ENCODE results near the gene USP1.

DNA sequence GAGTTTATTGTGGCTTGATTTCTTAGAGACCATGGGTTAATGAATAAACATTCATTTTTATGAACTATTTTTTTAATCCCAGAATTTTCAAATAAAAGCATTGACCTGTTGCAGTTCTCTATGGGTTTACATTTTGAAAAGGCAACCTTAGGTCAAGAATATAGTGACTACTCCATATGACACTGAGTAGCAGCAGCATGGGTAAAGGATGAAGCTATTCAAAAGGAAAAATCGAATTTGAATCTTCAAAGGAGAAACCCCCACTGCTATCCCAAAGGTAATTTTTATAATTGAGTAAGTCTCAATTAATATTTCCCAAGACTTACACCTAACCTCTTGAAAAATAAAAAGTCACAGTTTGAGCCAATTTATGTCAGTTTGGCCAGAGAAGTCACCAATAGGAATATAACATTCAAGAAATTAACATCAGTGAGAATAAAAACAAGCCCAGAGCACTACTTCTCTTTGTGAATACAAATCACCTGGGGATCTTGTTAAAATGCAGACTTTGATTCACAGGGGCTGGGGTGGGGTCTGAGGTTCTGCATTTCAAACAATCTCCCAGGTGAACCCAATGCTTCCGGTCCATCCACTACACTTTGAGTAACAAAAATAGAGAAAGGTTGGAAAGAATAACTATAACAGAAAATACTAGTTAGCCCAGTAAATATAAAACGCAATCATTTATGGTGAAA lies 39.8 kb downstream of the USP1 start:
- TF ChIP-seq CTCF (IDR thresholded peaks at IDR 0.05) (no peak), POLR2A (IDR thresholded peaks at IDR 0.05) (no peak)
